CD4-positive, CD25-positive, alpha-beta regulatory T cell (primary cell): ENCODE results near the gene LSP1. TPM values are rescaled to one million over a fixed set of nuclear protein-coding genes. Genes with fewer than 3 reads are reported as not detected.

Experiments used
- ATAC-seq, 2 donors: fragments of 150-1000 bp; cut with Tn5 transposase; one replicate each; pipeline ENCODE4 v1.10.0; 2021; ENCODE audit warnings: low read depth in 2 of 2, moderate number of reproducible peaks in 2 of 2, moderate library complexity in 1 of 2
- DNase-seq, 3 donors: peaks; one replicate each; pipeline versions ENCODE4 v3.0.0 to v3.0.0-alpha.2; 2012 to 2022; ENCODE audit warnings: mixed read lengths in 1 of 3
- H3K27ac ChIP-seq: one replicate; pipeline ENCODE4 v1.7.0; 2013; ENCODE audit warnings: mild to moderate bottlenecking, low read length; ENCODE audit not compliant: insufficient read depth, poor library complexity, severe bottlenecking
- H3K27me3 ChIP-seq: one replicate; pipeline ENCODE4 v1.7.0; 2013; ENCODE audit warnings: low read length; ENCODE audit not compliant: control insufficient read depth, insufficient read depth
- H3K36me3 ChIP-seq: one replicate; pipeline ENCODE4 v1.7.0; 2013; ENCODE audit warnings: mild to moderate bottlenecking, low read length, moderate library complexity; ENCODE audit not compliant: control insufficient read depth, insufficient read depth
- H3K4me1 ChIP-seq: 2 replicates; pipeline ENCODE4 v1.7.0; 2013; ENCODE audit warnings: mild to moderate bottlenecking, low read length; ENCODE audit not compliant: insufficient read depth, control insufficient read depth, poor library complexity, severe bottlenecking
- H3K4me3 ChIP-seq: one replicate; pipeline ENCODE4 v1.7.0; 2013; ENCODE audit warnings: low read depth, mild to moderate bottlenecking, low read length, moderate library complexity
- H3K9me3 ChIP-seq, 2 experiments: 1 replicate in 1 of 2; 2 replicates in 1 of 2; pipeline ENCODE4 v1.7.0; 2013; ENCODE audit warnings: low read length in 2 of 2, mild to moderate bottlenecking in 1 of 2, moderate library complexity in 1 of 2; ENCODE audit not compliant: control insufficient read depth in 2 of 2
- H3K27ac Mint-ChIP-seq, 3 donors: one replicate each; pipeline ENCODE4 v1.8.0; 2020 to 2022; ENCODE audit warnings: mild to moderate bottlenecking in 3 of 3, mixed read lengths in 3 of 3, moderate library complexity in 2 of 3
- H3K27me3 Mint-ChIP-seq: one replicate; pipeline ENCODE4 v1.8.0; 2022; ENCODE audit warnings: mild to moderate bottlenecking, mixed read lengths
- H3K36me3 Mint-ChIP-seq: one replicate; pipeline ENCODE4 v1.8.0; 2020; ENCODE audit warnings: mixed read lengths
- H3K4me1 Mint-ChIP-seq, 4 donors: one replicate each; pipeline ENCODE4 v1.8.0; 2020 to 2022; ENCODE audit warnings: mixed read lengths in 4 of 4, mild to moderate bottlenecking in 1 of 4
- H3K4me3 Mint-ChIP-seq, 4 donors: one replicate each; pipeline ENCODE4 v1.8.0; 2020 to 2022; ENCODE audit warnings: mild to moderate bottlenecking in 4 of 4, mixed read lengths in 4 of 4, moderate library complexity in 3 of 4
- H3K9me3 Mint-ChIP-seq, 7 donors: one replicate each; pipeline ENCODE4 v1.8.0; 2020 to 2022; ENCODE audit warnings: mixed read lengths in 7 of 7, mild to moderate bottlenecking in 3 of 7, moderate library complexity in 2 of 7
- polyA plus RNA-seq, 4 donors: library from polyadenylated mRNA; unstranded; fragments of 300-500 nt; fragmentation: Illumina TruSeq; gene quantifications; one replicate each; pipeline ENCODE4 v1.2.3, GENCODE V29; 2021
- total RNA-seq: library from RNA; stranded (reverse); gene quantifications from one replicate; pipeline ENCODE4 v1.2.3, GENCODE V29; 2022

Gene LSP1
- total and polyA plus RNA-seq, 5 donors from 2014 or later: 381 to 514 (median 452) TPM

DNA sequence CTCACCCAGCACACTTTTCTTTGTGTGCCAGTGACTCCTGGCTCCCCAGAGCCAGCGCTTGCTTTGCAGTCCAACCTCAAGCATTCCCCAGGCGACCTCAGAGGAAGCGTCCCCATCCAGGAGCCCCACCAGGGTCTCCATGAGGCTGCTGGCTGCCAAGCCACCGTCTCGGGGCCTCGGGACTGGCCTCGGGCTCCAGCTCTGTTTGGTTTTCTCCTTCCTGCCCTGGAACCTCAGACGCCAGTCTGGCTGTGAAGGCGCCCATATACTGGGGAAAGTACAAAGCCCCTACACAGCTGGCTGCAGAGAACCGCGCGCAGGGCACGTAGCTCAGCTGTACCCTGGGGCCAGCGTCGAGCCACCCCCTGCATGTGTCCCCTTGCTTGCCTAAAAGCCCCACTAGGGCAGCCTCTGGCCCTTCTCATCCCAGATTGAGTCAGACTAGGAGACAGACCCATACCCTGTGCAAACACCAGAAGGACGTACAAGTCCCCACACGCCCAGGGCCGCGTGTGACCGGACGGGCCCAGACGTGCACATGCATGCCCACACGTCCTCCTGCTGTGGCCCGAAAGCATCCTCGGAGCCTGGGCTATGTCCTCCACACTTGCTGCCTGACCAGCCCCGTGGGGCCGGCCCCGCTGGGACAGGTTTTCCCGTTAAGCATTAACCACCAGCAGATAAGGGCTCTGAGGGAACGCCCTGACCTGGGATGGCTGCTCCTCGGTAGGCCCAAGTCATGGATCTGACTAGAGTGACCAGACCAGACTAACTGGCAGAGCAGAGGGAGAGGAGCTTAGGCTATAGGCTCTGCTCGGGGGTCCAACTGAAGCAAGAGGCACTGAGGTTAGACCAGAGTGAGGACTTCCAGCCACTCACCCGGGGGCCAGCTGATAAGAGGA is 22.3 kb upstream of the LSP1 start:
- no peaks in the 10 kb centered on the region for H3K36me3 Mint-ChIP-seq
- H3K4me3 Mint-ChIP-seq: no peak overlapping the region
- Histone ChIP-seq H3K27ac (no peak overlapping the region), H3K9me3 (no peaks in the 10 kb centered on the region), H3K4me1 (peaks cover 5% of the 10 kb centered on the region), H3K36me3 (no peaks in the 10 kb centered on the region), H3K4me3 (no peak overlapping the region), H3K27me3 (no peaks in the 10 kb centered on the region)
- ATAC-seq (no peak), DNase-seq (no peak)
- peaks cover 0 to 2% (median 0%) of the 10 kb centered on the region in 4 donors for H3K4me1 Mint-ChIP-seq
- no peaks in the 10 kb centered on the region for H3K9me3 Mint-ChIP-seq
- no peak overlapping the region for H3K27ac Mint-ChIP-seq
- peaks cover 5% of the 10 kb centered on the region for H3K27me3 Mint-ChIP-seq

DNA sequence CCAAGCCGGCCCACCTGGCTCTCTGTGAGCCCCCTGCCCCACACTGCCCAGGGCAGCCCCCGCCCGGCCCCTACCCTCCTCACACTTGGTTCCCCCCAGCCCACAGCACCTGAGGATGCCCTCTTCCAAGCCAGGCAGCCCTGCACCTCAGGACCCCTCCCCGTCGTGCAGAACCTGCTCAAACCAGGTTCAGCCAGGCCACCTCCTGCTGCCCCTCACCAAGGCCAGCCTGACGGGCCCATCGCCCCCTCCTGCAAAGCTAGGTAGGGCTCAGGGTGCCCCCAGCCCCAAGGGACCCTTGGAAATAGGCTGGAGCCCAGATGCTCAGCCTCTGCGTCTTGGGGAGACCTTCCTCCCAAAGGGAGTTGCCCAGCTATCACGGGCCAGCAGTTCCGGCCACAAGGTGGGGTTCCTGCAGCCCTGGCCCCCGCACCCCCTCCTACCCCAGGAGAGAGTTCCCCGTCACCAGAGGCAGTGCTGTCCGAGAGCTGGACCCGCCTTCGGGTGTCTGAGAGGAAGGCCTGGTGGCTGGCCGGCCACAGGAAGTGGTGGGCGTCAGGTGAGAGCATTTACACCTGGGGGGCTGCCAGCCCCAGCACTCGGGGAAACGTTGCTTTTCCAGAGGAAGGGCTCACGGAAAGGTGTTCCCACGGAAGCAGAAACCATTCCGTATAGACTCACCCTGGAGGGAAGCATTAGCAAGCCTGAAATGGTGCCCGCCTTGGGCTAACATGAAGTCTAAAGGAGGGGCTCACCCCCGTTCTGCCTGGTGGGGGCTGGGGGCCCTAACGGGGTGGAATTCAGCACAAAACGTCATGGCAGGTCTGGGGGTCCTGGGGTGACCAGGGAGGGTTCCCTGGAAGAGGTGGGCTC is 21.3 kb upstream of the LSP1 start:
- Histone ChIP-seq H3K4me1 (peaks cover 5% of the 10 kb centered on the region), H3K36me3 (no peaks in the 10 kb centered on the region), H3K9me3 (no peaks in the 10 kb centered on the region), H3K27me3 (no peaks in the 10 kb centered on the region), H3K4me3 (no peak overlapping the region), H3K27ac (no peak overlapping the region)
- Mint-ChIP-seq H3K4me1 (peaks cover 0 to 2% (median 0%) of the 10 kb centered on the region in 4 donors), H3K27ac (peak overlapping the region in 1 of 3 donors; percentile 52), H3K9me3 (no peaks in the 10 kb centered on the region), H3K36me3 (no peaks in the 10 kb centered on the region), H3K4me3 (no peak overlapping the region), H3K27me3 (peaks cover 5% of the 10 kb centered on the region)
- DNase-seq: no peak
- no peak for ATAC-seq

DNA sequence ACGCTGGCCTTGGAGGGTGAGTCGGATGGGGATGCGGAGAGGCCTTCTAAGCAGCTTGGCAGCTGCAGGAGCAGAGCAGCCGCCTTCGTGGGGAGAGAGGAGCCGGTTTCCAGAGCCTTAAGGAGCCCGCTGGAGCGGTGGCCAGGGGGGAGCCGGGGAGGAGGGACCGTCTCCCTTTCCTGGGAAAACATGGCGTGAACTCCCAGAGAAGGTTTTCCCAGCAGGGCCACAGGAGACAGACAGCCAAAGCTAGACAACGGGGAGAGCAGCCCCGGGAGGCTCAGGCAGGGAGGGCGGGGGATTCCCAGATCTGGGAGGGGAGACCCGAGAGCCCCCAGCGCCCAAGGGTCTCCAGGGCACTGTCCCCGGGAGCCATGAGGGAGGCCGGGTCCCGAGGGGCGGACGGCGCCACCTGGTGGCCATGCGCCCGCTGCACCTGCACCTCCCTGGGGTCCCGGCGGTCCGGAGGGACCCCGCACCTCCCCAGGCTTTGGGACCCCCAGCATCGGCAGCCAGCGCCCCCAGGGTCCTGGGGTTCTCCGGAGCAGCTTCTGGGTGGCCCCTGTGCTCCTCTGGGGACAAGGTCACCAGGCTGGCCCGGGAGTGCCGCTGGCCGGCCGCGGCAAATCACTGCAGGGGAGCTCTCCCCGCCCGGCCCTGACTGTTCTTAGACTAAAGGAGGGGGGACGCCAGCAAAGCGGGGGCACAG is 20.5 kb upstream of the LSP1 start:
- ATAC-seq: peak; percentile 54 to 63
- Mint-ChIP-seq H3K4me1 (peaks cover 0 to 2% (median 0%) of the 10 kb centered on the region in 4 donors), H3K9me3 (no peaks in the 10 kb centered on the region), H3K36me3 (no peaks in the 10 kb centered on the region), H3K27ac (peak overlapping the region in 1 of 3 donors; percentile 52), H3K4me3 (no peak overlapping the region), H3K27me3 (peaks cover 5% of the 10 kb centered on the region)
- Histone ChIP-seq H3K4me1 (peaks cover 5% of the 10 kb centered on the region), H3K9me3 (no peaks in the 10 kb centered on the region), H3K27me3 (no peaks in the 10 kb centered on the region), H3K27ac (no peak overlapping the region), H3K36me3 (no peaks in the 10 kb centered on the region), H3K4me3 (no peak overlapping the region)
- peak; percentile 31 to 63 (median 53) for DNase-seq

DNA sequence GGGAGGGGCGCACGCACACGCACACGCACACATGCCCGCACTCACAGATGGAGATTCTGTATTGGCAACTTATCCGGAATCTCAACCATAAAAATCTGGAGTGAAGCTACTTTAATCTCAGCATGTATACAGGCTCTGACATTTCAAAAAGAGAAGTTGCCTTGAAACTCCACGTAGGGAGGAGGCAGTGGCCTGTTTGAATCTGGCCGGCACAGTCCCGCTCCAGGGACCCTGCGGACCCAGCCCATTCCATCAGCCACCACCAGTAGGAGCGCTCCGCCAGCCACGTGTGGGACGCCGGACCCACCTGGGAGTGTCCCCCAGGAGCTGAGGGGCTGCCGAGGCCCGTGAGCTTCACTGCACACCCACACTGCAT is 20.0 kb upstream of the LSP1 start:
- Histone ChIP-seq H3K4me3 (no peak overlapping the region), H3K36me3 (no peaks in the 10 kb centered on the region), H3K9me3 (no peaks in the 10 kb centered on the region), H3K4me1 (peaks cover 11% of the 10 kb centered on the region), H3K27me3 (no peaks in the 10 kb centered on the region), H3K27ac (no peak overlapping the region)
- Mint-ChIP-seq H3K4me1 (peaks cover 0 to 5% (median 0%) of the 10 kb centered on the region in 4 donors), H3K27ac (peak overlapping the region in 1 of 3 donors; percentile 48), H3K36me3 (no peaks in the 10 kb centered on the region), H3K27me3 (peaks cover 5% of the 10 kb centered on the region), H3K9me3 (no peaks in the 10 kb centered on the region), H3K4me3 (no peak overlapping the region)
- ATAC-seq (no peak), DNase-seq (no peak)

DNA sequence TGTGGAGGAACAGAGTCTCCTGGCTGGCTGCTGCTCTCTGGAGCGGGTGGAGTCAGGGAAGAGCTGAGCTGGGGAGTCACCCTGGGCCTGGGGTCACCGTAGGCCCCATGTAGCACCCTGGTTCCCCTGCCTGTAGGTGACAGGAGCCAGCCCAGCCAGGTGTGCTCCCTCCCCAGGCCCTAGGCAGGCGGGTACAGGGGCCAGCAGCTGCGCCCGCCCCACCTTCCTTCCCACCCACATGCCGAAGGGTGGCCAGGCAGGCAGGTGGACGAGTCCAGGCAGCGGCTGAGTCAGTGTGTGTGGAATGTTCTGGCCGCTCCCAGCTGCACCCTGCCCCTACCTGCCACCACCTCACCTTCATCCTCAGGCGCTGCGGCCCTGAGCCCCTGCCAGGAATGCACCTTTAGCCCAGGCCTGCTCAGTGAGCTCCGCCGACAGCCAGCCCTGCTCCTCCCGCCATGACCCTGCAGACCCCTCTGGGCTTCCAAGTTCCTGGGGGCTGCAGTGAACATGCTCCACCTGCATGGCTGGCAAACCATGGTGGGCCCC is 18.7 kb upstream of the LSP1 start:
- H3K27me3 ChIP-seq: no peaks in the 10 kb centered on the region
- Mint-ChIP-seq H3K36me3 (no peaks in the 10 kb centered on the region), H3K4me1 (peaks cover 0 to 7% (median 0%) of the 10 kb centered on the region in 4 donors), H3K9me3 (no peaks in the 10 kb centered on the region), H3K4me3 (no peak overlapping the region), H3K27ac (no peak overlapping the region), H3K27me3 (no peaks in the 10 kb centered on the region)
- no peaks in the 10 kb centered on the region for H3K36me3 ChIP-seq
- DNase-seq (no peak), ATAC-seq (no peak)
- H3K9me3 ChIP-seq: no peaks in the 10 kb centered on the region
- H3K4me3 ChIP-seq: no peak overlapping the region
- peaks cover 20% of the 10 kb centered on the region for H3K4me1 ChIP-seq
- H3K27ac ChIP-seq: no peak overlapping the region

DNA sequence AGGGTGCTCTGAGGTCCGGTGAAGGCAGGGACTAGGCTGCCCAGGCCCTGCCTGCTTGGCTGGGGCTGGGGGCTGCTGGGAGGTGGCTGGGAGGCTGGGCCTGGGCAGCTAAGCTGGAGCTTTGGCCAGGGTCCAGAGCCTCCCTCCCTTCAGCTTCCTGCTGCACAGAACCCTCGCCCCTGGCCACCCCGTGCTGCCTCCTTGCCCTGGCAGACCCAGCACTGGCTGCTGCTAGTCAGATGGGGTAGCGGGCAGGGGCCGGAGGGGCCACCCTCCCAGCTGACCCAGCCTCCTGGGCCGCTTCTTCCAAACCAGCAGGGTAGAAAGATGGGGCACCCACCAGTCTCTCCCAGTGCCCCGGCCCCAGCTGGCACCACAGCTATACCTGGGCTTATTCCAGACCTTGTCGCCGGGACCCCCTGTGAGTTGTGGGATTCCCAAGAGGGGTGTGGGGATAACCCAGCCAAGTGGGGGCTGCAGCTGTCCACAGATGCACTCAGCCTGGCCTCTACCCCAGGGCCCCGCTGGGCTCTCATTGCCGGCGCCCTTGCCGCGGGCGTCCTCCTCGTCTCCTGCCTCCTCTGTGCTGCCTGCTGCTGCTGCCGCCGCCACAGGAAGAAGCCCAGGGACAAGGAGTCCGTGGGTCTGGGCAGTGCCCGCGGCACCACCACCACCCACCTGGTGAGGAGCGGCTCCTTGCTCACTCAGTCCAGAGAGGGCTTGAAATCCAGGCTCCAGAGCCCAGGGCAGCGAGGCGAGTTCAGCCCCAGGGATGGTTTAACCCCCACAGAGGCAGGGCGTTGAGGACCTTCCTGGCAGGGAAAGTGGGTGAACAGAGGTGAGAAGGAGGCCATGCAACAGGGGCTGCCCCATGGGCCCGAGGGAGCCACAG is 17.9 kb upstream of the LSP1 start, which contains the start of gene SYT8:
TSS of gene SYT8 (plus strand) at position 212 of the 892 bp plus-strand sequence. CDS start at position 328, 116 bp downstream.
- Histone ChIP-seq H3K9me3 (no peaks in the 10 kb centered on the region), H3K4me1 (peaks cover 26% of the 10 kb centered on the region), H3K4me3 (no peak within 1 kb of the TSS), H3K27me3 (no peaks in the 10 kb centered on the region), H3K36me3 (no peaks in the 10 kb centered on the region), H3K27ac (no peak within 1 kb of the TSS)
- no peaks in the 10 kb centered on the region for H3K36me3 Mint-ChIP-seq
- H3K4me1 Mint-ChIP-seq: peaks cover 0 to 13% (median 3%) of the 10 kb centered on the region in 4 donors
- H3K4me3 Mint-ChIP-seq: no peak within 1 kb of the TSS
- no peaks in the 10 kb centered on the region for H3K27me3 Mint-ChIP-seq
- no peaks in the 10 kb centered on the region for H3K9me3 Mint-ChIP-seq
- H3K27ac Mint-ChIP-seq: no peak within 1 kb of the TSS
- no peak for DNase-seq
- no peak for ATAC-seq
